ENCODE data around the gene AOPEP.

DNA sequence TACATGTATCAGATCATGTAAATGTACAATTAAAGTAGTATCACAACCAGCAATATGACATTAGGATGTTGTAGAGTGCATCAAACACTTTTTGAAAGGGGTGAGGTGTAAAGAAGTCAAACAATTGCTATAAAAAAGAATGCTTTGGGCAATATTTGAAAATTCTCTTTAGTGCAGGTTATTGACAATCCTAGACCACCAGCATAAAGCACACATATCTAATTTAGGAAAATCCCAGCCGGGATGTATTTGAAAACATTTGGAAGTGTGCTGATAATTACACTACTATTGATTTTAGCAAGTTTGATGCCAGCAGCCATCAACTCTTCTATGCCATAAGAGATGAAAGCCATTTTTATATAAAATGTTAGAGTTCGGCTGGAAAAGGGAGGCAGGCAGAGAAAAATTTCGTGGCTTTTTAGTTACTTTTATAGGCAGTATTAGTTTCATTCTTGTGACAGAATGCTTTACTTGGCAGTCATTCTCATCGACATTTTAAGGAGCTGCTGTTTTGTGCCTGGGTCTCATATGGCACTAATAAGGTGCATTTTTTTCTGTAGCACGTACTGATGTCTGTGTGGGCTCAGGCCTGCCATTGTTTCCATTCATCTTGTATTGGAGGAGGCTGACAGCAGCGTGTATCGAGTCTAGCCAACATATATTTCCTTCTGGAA lies 285.7 kb downstream of the AOPEP start:
- TF ChIP-seq, protein P1, sequence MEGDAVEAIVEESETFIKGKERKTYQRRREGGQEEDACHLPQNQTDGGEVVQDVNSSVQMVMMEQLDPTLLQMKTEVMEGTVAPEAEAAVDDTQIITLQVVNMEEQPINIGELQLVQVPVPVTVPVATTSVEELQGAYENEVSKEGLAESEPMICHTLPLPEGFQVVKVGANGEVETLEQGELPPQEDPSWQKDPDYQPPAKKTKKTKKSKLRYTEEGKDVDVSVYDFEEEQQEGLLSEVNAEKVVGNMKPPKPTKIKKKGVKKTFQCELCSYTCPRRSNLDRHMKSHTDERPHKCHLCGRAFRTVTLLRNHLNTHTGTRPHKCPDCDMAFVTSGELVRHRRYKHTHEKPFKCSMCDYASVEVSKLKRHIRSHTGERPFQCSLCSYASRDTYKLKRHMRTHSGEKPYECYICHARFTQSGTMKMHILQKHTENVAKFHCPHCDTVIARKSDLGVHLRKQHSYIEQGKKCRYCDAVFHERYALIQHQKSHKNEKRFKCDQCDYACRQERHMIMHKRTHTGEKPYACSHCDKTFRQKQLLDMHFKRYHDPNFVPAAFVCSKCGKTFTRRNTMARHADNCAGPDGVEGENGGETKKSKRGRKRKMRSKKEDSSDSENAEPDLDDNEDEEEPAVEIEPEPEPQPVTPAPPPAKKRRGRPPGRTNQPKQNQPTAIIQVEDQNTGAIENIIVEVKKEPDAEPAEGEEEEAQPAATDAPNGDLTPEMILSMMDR (conservative IDR thresholded peaks at IDR 0.05) = no peak
- no peak for TF ChIP-seq ZFX (IDR thresholded peaks at IDR 0.05)
